H1 (cell line): Measurements from ENCODE around the gene RAB11A. TPM values are rescaled to one million over a fixed set of nuclear protein-coding genes. Genes with fewer than 3 reads are reported as not detected.

Source experiments
- TBP ChIP-seq: IDR thresholded peaks from 2 replicates; pipeline ENCODE4 v1.6.1; 2011; ENCODE audit warnings: low read depth, low read length, improper control_type of control experiment
- polyA plus RNA-seq, 7 experiments: library from polyadenylated mRNA; depleted of rRNA in 3 of 7; stranded (reverse) in 5 of 7; unstranded in 2 of 7; fragments of >200 nt in 5 of 7; fragments of 200-250 nt in 2 of 7; gene quantifications; 1 replicate in 5 of 7; 2 replicates in 1 of 7; 4 replicates in 1 of 7; pipeline versions ENCODE4 v1.2.1 to v1.2.3, GENCODE V29; 2011 to 2013; ENCODE audit warnings: missing spikeins in 2 of 7, mixed read lengths in 2 of 7
- total RNA-seq: library from RNA; stranded (reverse); fragmentation: NEBNext Ultra II Directional; extraction: Animal tissue kit (Norgen Biotek cat#: 25700); gene quantifications from 2 replicates; pipeline ENCODE4 v1.2.1, GENCODE V29; 2021
- TF ChIP-seq, protein P1 (sequence below), 3 experiments: IDR thresholded peaks; 1 replicate in 2 of 3; 2 replicates in 1 of 3; pipeline versions ENCODE4 v1.5.1 to v1.6.1; 2011; ENCODE audit warnings: low read length in 3 of 3, mild to moderate bottlenecking in 3 of 3, inconsistent platforms in 2 of 3, low read depth in 1 of 3, moderate library complexity in 1 of 3; ENCODE audit not compliant: insufficient read depth in 1 of 3; ENCODE audit errors: control extremely low read depth in 1 of 3

Gene RAB11A
- total and polyA plus RNA-seq, 2 of the 8 experiments (the other 6 are each of a cell fraction or from before 2014, with no cell fraction given) = 211 to 254 TPM

DNA sequence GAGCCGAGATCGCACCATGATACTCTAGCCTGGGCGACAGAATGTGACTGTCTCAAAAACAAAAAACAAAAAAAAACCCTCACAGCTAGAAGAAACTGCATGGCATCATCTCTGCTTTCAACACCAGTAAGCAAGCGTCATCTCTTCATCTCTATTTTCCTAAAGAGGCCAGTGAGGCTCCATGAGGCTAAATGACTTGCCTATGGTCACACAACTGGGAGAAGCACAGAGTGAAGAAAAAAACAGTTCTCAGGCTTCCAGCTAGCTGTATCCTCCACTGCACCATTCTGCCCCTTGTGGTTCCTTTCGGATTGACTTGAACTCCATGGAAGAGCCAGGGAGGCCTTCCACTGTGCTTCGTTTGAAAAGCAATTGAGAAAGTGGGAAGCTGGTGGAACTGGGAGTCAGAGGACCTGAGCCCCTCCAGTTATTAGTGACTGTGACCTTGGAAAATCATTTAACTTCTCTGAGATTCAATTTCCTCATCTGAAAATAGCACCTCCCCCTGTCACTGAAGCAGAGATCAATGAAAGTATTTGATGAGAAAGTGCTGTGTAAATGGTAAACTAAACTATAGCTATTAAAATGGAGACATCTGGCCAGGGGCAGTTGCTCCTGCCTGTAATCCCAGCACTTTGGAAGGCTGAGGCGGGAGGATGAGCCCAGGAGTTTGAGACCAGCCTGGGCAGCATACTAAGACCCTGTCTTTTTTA, 45.1 kb upstream of the RAB11A start (continued):
- TF ChIP-seq, protein P1, sequence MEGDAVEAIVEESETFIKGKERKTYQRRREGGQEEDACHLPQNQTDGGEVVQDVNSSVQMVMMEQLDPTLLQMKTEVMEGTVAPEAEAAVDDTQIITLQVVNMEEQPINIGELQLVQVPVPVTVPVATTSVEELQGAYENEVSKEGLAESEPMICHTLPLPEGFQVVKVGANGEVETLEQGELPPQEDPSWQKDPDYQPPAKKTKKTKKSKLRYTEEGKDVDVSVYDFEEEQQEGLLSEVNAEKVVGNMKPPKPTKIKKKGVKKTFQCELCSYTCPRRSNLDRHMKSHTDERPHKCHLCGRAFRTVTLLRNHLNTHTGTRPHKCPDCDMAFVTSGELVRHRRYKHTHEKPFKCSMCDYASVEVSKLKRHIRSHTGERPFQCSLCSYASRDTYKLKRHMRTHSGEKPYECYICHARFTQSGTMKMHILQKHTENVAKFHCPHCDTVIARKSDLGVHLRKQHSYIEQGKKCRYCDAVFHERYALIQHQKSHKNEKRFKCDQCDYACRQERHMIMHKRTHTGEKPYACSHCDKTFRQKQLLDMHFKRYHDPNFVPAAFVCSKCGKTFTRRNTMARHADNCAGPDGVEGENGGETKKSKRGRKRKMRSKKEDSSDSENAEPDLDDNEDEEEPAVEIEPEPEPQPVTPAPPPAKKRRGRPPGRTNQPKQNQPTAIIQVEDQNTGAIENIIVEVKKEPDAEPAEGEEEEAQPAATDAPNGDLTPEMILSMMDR (IDR thresholded peaks at IDR 0.05; ENCODE audit: control extremely low read depth in 1 of 3, insufficient read depth in 1 of 3, low read depth in 1 of 3, low read length in 3 of 3) = peak; percentile 42 to 89 (median 68)
- no peak for TF ChIP-seq TBP
